ENCODE results near the gene OR8K1. TPM values are rescaled to one million over a fixed set of nuclear protein-coding genes. Genes with fewer than 3 reads are reported as not detected.

OR8K1 gene
- not detected in 2 replicates for total RNA-seq

DNA sequence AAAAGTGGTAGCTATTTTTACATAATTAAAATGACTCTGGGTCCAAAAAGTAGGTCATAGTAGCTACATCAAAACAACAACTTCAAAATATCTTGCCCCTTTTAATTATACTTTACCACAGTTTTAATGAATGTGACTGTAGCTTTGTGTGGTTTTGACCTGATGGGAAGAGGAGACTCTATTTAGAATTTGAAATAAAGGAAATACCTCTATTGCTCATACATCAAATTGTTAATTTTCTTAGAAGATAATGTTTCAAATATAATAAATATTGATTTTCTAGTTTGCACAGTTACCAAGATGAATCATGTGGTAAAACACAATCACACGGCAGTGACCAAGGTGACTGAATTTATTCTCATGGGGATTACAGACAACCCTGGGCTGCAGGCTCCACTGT, at the start of gene OR8K1:
OR8K1 (plus strand) TSS at position 301 of the 400 bp plus-strand sequence; CDS start at position 301, 0 bp downstream.

DNA sequence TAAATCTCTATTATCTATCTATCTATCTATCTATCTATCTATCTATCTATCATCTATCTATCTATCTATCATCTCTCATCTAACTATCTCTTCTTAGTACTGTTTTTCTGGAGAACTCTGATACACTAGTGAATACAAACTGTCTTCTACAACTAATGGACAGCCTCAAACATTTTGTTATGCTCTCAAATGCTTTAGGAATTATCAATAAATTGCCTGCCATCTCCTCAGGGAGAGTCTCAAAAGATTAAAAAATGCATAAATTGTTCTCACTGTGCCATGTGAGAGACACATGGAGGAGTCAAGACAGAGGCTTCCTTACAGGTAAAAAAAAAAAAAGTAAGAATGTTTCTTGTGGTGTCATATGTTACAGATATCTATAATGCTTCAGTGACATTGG, 31.0 kb upstream of the OR8K1 start, which contains the start of gene OR8K3:
OR8K3 (plus strand) TSS at position 301 of the 400 bp plus-strand sequence. CDS start 3,163 bp downstream, outside the sequence.

DNA sequence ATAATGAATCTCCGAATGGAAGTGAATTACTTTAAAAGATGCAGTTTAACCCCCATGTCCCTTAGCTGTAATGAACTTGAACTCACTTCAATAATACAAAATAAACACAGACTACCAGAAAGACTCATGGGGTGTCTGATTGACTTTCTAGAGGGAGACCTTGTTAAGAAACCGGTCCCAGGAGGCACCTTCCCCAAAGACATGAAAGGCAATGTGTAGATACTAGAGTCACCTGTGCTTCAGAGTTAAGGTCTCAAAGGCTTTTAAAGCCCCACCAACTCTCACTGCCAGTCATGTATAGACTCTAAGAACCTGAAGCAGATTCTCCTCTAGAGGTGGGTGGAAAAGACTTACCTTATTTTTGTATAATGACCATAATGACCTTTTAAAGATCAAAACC, 8.2 kb downstream of the OR8K1 start, which contains the start of gene OR8J1:
OR8J1 (plus strand) TSS at position 301 of the 400 bp plus-strand sequence. CDS start 5,956 bp downstream, outside the sequence.

DNA sequence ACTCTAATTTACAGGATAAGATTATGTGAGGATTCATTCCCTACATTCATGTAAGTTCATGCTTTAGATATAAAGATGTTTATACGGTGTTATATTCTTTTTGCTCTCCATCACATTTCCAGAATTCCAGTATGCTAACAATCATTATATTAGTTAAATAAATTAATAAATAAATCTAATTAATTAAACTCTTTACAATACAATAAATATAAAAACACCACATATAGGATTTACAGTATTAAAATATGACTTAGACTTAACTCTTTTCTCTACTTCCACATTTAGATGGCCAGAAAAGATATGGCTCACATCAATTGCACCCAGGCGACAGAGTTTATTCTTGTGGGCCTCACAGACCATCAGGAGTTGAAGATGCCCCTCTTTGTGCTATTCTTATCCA, 29.5 kb downstream of the OR8K1 start, which contains the start of gene OR8U1:
OR8U1 (plus strand) TSS at position 301 of the 400 bp plus-strand sequence; CDS start at position 301, 0 bp downstream.

Other genes starting within 250 kb of the OR8K1 start
- not detected in 2 replicates for gene OR8H2, start 242.4 kb upstream of the OR8K1 start, total RNA-seq
- not detected in 2 replicates for gene OR8H3, start 223.7 kb upstream of the OR8K1 start, total RNA-seq
- not detected in 2 replicates for gene OR8J3, start 205.8 kb upstream of the OR8K1 start, total RNA-seq
- gene OR8K5, start 185.7 kb upstream of the OR8K1 start, total RNA-seq, result not detected in 2 replicates
- gene OR5J2, start 169.4 kb upstream of the OR8K1 start, total RNA-seq, result not detected in 2 replicates
- not detected in 2 replicates for gene OR5T2, start 111.8 kb upstream of the OR8K1 start, total RNA-seq
- gene OR5T3, start 93.8 kb upstream of the OR8K1 start, total RNA-seq, result not detected in 2 replicates
- not detected in 2 replicates for gene OR5T1, start 71.9 kb upstream of the OR8K1 start, total RNA-seq
- not detected in 2 replicates for gene OR8H1, start 53.8 kb upstream of the OR8K1 start, total RNA-seq
- gene OR8K3, start 30.9 kb upstream of the OR8K1 start, total RNA-seq, result not detected in 2 replicates
- not detected in 2 replicates for gene OR8J1, start 8.3 kb downstream of the OR8K1 start, total RNA-seq
- not detected in 2 replicates for gene OR8U1, start 29.6 kb downstream of the OR8K1 start, total RNA-seq
- gene OR5AL1, start 66.7 kb downstream of the OR8K1 start, total RNA-seq, result not detected in 2 replicates
- not detected in 2 replicates for gene OR5M3, start 127.3 kb downstream of the OR8K1 start, total RNA-seq
- gene OR5M8, start 145.3 kb downstream of the OR8K1 start, total RNA-seq, result not detected in 2 replicates
- not detected in 2 replicates for gene OR5M11, start 197.2 kb downstream of the OR8K1 start, total RNA-seq
- gene OR5M10, start 231.7 kb downstream of the OR8K1 start, total RNA-seq, result not detected in 2 replicates

Data from articular chondrocyte of knee joint (primary cell).